T-helper 1 cell treated with Interleukin-12 subunit alpha and Interleukin-12 subunit beta and Interleukin-4 antibody, amounts not matched to agents 30 μg/mL and 1 μg/mL, for 36 hours (primary cell): ENCODE measurements around the gene NSD2.
A peak's percentile ranks its signal among the peaks of the same experiment; 100 is the strongest.
"Not testable (repeated sequence)": the region's sequence is repeated elsewhere in the genome, so short reads cannot be mapped to it uniquely, and the experiment has no call there.

Source experiments
- H3K27ac Mint-ChIP-seq: one replicate; pipeline ENCODE4 v1.8.0; 2021; ENCODE audit warnings: mild to moderate bottlenecking, mixed read lengths
- H3K27me3 Mint-ChIP-seq: one replicate; pipeline ENCODE4 v1.8.0; 2021; ENCODE audit warnings: low read depth, mixed read lengths
- H3K36me3 Mint-ChIP-seq: one replicate; pipeline ENCODE4 v1.8.0; 2021; ENCODE audit warnings: low read depth, mixed read lengths
- H3K4me1 Mint-ChIP-seq: one replicate; pipeline ENCODE4 v1.8.0; 2021; ENCODE audit warnings: low read depth, mixed read lengths
- H3K4me3 Mint-ChIP-seq: one replicate; pipeline ENCODE4 v1.8.0; 2021; ENCODE audit warnings: mild to moderate bottlenecking, moderate library complexity, mixed read lengths
- H3K9me3 Mint-ChIP-seq: one replicate; pipeline ENCODE4 v1.8.0; 2021; ENCODE audit warnings: mixed read lengths

The NSD2 gene

DNA sequence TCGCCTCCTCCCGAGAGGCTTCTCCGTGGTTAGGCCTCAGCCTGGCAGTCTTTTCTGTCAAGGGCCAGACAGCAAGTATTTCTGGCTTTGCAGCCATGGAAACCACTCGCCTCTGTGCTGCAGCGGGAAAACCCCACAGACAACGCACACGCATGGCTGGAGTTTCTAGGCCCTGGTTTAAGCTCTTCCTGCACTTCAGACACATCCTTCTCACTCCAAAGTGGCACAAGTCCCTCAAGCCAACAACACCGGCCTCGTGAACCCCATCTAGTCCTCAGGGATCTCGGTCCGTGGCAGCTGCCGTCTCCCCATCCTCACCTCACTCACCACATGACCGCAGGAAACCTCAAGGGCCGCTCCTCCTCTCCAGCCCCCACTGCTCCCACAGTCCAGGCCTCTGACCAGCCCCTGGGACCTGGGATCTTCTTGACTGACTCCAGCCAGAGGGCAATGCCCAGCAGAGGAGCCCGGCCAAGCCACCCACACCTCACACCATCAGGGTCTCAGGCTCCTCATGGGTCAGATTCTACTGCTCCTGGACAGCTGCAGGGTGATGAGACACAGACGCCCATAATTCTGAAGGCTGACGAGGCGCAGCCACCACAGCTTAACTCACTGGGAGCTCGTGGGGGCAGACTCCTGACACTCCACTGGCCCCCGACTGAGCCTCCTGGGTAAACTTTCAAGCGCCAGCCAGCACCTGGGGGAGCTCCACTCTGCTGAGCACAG, 37.0 kb upstream of the NSD2 start:
- Mint-ChIP-seq H3K9me3 (no peaks in the 10 kb centered on the region), H3K4me1 (peaks cover 24% of the 10 kb centered on the region), H3K27ac (peak overlapping the region; percentile 38), H3K36me3 (peaks cover 34% of the 10 kb centered on the region), H3K27me3 (no peaks in the 10 kb centered on the region), H3K4me3 (no peak overlapping the region)

GRCh38 chr4:1835836-1836235, 35.4 kb upstream of the NSD2 start:
- not testable (repeated sequence) for H3K9me3 Mint-ChIP-seq, H3K27ac Mint-ChIP-seq, H3K4me3 Mint-ChIP-seq, H3K27me3 Mint-ChIP-seq
- Mint-ChIP-seq H3K4me1 (peaks cover 18% of the 10 kb centered on the region), H3K36me3 (peaks cover 25% of the 10 kb centered on the region)

DNA sequence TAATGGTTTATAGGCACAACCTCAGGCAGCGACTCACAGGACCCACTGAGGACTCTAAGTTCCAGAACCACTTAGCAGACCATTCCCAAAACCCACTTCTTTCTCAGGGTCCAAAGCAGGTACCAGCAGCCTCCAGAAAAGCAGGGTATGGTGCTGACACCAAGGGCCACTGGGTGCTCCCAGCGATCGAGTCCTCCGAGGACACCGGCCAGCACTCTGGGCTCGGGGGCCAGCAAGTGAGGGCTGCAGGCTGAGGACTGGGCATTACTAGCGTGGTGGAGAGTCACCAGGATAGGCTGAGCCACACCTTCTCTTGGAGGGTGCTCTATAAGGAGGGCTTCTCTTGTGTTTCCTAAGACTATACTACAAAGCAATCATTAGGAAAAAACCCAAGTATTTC, 34.5 kb upstream of the NSD2 start:
- H3K9me3 Mint-ChIP-seq: no peaks in the 10 kb centered on the region
- no peak overlapping the region for H3K4me3 Mint-ChIP-seq
- H3K27ac Mint-ChIP-seq: no peak overlapping the region
- H3K4me1 Mint-ChIP-seq: peaks cover 18% of the 10 kb centered on the region
- no peaks in the 10 kb centered on the region for H3K27me3 Mint-ChIP-seq
- peaks cover 22% of the 10 kb centered on the region for H3K36me3 Mint-ChIP-seq

GRCh38 chr4:1837069-1837468, 34.1 kb upstream of the NSD2 start:
- peaks cover 17% of the 10 kb centered on the region for H3K4me1 Mint-ChIP-seq
- H3K9me3 Mint-ChIP-seq: no peaks in the 10 kb centered on the region
- no peak overlapping the region for H3K4me3 Mint-ChIP-seq
- H3K36me3 Mint-ChIP-seq: peaks cover 22% of the 10 kb centered on the region
- no peaks in the 10 kb centered on the region for H3K27me3 Mint-ChIP-seq
- no peak overlapping the region for H3K27ac Mint-ChIP-seq

- H3K4me3 Mint-ChIP-seq: no peak overlapping the region
- H3K4me1 Mint-ChIP-seq: peaks cover 16% of the 10 kb centered on the region
- peaks cover 22% of the 10 kb centered on the region for H3K36me3 Mint-ChIP-seq
- H3K9me3 Mint-ChIP-seq: no peaks in the 10 kb centered on the region
- no peaks in the 10 kb centered on the region for H3K27me3 Mint-ChIP-seq
- H3K27ac Mint-ChIP-seq: no peak overlapping the region
Measured at GRCh38 chr4:1839282-1839681, 31.9 kb upstream of the NSD2 start.

DNA sequence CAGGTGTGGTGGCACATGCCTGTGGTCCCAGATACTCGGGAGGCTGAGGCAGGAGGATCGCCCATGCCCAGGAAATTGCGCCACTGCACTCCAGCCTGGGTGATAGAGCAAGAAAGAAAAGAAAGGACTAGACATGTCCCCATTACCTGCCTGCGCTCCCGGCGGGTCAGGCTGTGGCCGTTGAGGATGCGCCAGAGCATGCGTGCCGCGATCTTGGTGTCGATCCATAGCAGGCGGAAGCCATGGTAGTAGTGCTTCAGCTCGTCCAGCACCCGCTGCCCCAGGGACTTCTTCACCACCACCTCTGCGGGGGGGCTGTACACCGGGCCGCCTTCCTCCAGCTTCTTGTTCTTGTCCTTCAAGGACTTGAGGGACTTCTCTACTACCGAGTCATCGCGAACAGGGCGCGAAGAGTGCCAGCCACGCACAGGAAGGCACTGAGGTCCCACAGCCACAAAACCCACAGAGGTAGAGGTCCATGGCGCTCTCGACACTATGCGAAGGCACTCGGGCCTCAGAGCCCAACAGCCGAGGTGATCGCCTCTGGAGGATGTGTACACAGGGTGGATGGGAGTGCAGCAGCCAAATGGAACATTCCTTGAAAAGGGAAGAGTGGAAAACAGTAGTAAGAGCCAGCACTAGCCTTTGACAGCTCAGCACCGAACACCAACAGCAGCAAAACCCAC, 29.8 kb upstream of the NSD2 start:
- Mint-ChIP-seq H3K4me3 (no peak overlapping the region), H3K36me3 (peaks cover 15% of the 10 kb centered on the region), H3K27ac (no peak overlapping the region)

GRCh38 chr4:1841887-1842210, 29.3 kb upstream of the NSD2 start:
- Mint-ChIP-seq H3K9me3 (no peaks in the 10 kb centered on the region), H3K27me3 (no peaks in the 10 kb centered on the region), H3K27ac (no peak overlapping the region), H3K4me3 (no peak overlapping the region), H3K36me3 (peaks cover 19% of the 10 kb centered on the region), H3K4me1 (peaks cover 13% of the 10 kb centered on the region)

More for the DNA sequence above, 29.8 kb upstream of the NSD2 start:
- H3K4me1 Mint-ChIP-seq: peaks cover 13% of the 10 kb centered on the region
- no peaks in the 10 kb centered on the region for H3K9me3 Mint-ChIP-seq
- H3K27me3 Mint-ChIP-seq: no peaks in the 10 kb centered on the region

GRCh38 chr4:1842339-1842895, 28.8 kb upstream of the NSD2 start:
- Mint-ChIP-seq H3K4me1 (peaks cover 13% of the 10 kb centered on the region), H3K27me3 (no peaks in the 10 kb centered on the region), H3K36me3 (peaks cover 19% of the 10 kb centered on the region), H3K4me3 (no peak overlapping the region), H3K27ac (no peak overlapping the region), H3K9me3 (no peaks in the 10 kb centered on the region)

- Mint-ChIP-seq H3K4me1 (peaks cover 13% of the 10 kb centered on the region), H3K4me3 (no peak overlapping the region), H3K9me3 (no peaks in the 10 kb centered on the region), H3K27me3 (no peaks in the 10 kb centered on the region), H3K36me3 (peaks cover 19% of the 10 kb centered on the region), H3K27ac (no peak overlapping the region)
Measured at GRCh38 chr4:1842993-1843448, 28.2 kb upstream of the NSD2 start.

- Mint-ChIP-seq H3K27me3 (no peaks in the 10 kb centered on the region), H3K4me1 (peaks cover 15% of the 10 kb centered on the region), H3K27ac (no peak overlapping the region), H3K4me3 (no peak overlapping the region), H3K36me3 (peaks cover 18% of the 10 kb centered on the region), H3K9me3 (no peaks in the 10 kb centered on the region)
Measured at GRCh38 chr4:1843852-1844251, 27.3 kb upstream of the NSD2 start.

DNA sequence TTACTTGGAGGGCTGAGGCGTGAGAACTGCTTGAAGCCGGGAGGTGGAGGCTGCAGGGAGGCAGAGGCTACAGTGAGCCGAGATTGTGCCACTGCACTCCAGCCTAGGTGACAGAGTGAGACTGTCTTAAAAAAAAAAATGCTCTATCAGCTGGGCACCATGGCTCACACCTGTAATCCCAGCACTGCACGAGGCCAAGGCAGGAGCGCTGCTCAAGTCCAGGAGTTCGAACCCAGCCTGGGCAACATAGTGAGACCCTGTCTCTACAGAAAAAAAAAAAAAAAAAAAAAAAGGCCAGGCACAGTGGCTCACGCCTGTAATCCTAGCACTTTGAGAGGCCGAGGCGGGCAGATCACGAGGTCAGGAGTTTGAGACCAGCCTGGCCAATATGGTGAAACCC, 26.6 kb upstream of the NSD2 start:
- peaks cover 13% of the 10 kb centered on the region for H3K36me3 Mint-ChIP-seq
- H3K9me3 Mint-ChIP-seq, H3K27me3 Mint-ChIP-seq, H3K27ac Mint-ChIP-seq, H3K4me3 Mint-ChIP-seq: not testable (repeated sequence)
- peaks cover 11% of the 10 kb centered on the region for H3K4me1 Mint-ChIP-seq

DNA sequence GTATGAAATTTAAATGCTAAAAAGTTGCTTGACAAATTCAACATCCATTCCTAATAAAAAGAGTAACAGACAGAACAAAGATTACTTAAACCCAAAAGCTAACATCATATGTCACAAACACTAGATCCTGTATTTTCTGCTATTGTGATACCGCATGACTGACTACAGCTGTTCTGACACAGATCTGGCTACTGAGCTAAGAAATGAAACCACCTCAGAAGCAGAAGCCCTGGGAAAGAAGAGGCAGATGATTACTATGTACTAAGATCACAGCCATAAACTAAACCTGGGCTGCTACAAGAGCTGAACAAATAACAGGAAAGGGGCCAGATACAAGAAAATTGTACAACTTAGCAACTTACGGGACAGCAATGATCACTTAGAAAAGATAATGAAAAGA, 24.6 kb upstream of the NSD2 start:
- peaks cover 17% of the 10 kb centered on the region for H3K4me1 Mint-ChIP-seq
- H3K27me3 Mint-ChIP-seq: no peaks in the 10 kb centered on the region
- H3K4me3 Mint-ChIP-seq: no peak overlapping the region
- peaks cover 12% of the 10 kb centered on the region for H3K36me3 Mint-ChIP-seq
- no peaks in the 10 kb centered on the region for H3K9me3 Mint-ChIP-seq
- peak overlapping the region; percentile 5 for H3K27ac Mint-ChIP-seq

DNA sequence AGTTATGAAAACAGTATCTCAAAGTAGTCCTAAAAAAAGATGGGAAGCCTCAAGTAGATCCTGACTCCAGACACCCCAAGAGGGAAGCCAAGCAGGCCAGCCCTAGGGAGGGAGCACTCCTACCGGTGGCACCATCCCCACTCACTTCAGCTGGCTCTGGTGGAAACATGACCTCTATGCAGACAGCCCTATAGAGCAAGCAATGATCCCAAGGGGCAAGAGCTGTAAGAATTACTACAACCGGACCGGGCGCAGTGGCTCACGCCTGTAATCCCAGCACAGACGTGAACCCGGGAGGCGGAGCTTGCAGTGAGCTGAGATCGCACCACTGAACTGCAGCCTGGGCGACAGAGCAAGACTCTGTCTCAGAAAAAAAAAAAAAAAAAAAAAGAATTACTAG, 20.9 kb upstream of the NSD2 start:
- no peak overlapping the region for H3K4me3 Mint-ChIP-seq
- H3K9me3 Mint-ChIP-seq: no peaks in the 10 kb centered on the region
- H3K27me3 Mint-ChIP-seq: no peaks in the 10 kb centered on the region
- peaks cover 6% of the 10 kb centered on the region for H3K36me3 Mint-ChIP-seq
- peaks cover 28% of the 10 kb centered on the region for H3K4me1 Mint-ChIP-seq
- no peak overlapping the region for H3K27ac Mint-ChIP-seq

DNA sequence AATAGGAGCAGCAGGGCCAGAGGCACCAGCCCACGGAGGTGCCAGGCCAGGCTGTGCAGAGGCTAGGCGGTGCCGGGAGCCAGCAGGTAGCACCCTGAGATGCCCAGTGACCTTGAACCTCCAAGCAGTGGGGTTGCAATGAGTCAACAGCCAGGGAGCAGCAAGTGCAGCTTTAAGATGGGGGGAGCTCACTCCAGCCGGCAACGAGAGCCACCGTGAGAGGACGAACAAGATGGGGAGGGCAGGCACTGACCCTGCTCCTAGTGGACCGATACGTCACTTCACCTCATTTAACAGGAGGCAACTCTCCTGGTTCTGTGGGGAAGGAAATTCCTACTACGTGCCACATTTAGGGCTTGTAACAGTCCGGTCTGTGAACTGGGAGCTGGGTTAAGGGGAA, 20.0 kb upstream of the NSD2 start:
- Mint-ChIP-seq H3K27me3 (no peaks in the 10 kb centered on the region), H3K4me3 (no peak overlapping the region), H3K27ac (no peak overlapping the region), H3K36me3 (peaks cover 6% of the 10 kb centered on the region), H3K4me1 (peaks cover 28% of the 10 kb centered on the region), H3K9me3 (no peaks in the 10 kb centered on the region)
